ENCODE measurements around the gene CYP11A1.
A peak's percentile ranks its signal among the peaks of the same experiment; 100 is the strongest.
"Not testable (repeated sequence)": the region's sequence is repeated elsewhere in the genome, so short reads cannot be mapped to it uniquely, and the experiment has no call there.

CYP11A1 gene

GRCh38 chr15:74395319-74396145 lies 28.1 kb upstream of the CYP11A1 start:
- no peak overlapping the region for H3K4me3 ChIP-seq
- no peak for TF ChIP-seq Cebpa-rat (IDR thresholded peaks at IDR 0.05)
- no peaks in the 10 kb centered on the region for H3K36me3 ChIP-seq
- no peaks in the 10 kb centered on the region for H3K9me3 ChIP-seq
- no peak overlapping the region for H3K9ac ChIP-seq
- H3K27me3 ChIP-seq, result no peaks in the 10 kb centered on the region
- peak overlapping the region; percentile 66 for H3K4me2 ChIP-seq
- no peaks in the 10 kb centered on the region for H4K20me1 ChIP-seq
- peaks cover 86% of the 10 kb centered on the region for H3K4me1 ChIP-seq
- no peak overlapping the region for H3K27ac ChIP-seq

- Histone ChIP-seq H3K27me3 (no peaks in the 10 kb centered on the region), H3K4me2 (no peak overlapping the region), H3K9me3 (no peaks in the 10 kb centered on the region), H3K36me3 (no peaks in the 10 kb centered on the region), H3K9ac (no peak overlapping the region), H3K27ac (no peak overlapping the region), H4K20me1 (no peaks in the 10 kb centered on the region), H3K4me3 (no peak overlapping the region), H3K4me1 (peaks cover 86% of the 10 kb centered on the region)
- no peak for TF ChIP-seq Cebpa-rat (IDR thresholded peaks at IDR 0.05)
Measured at GRCh38 chr15:74394090-74394846, 26.8 kb upstream of the CYP11A1 start.

- Histone ChIP-seq H3K4me3 (no peak overlapping the region), H3K4me1 (peaks cover 82% of the 10 kb centered on the region), H3K4me2 (no peak overlapping the region), H3K27me3 (no peaks in the 10 kb centered on the region), H3K36me3 (no peaks in the 10 kb centered on the region), H3K27ac (no peak overlapping the region), H3K9me3 (no peaks in the 10 kb centered on the region), H3K9ac (no peak overlapping the region), H4K20me1 (no peaks in the 10 kb centered on the region)
- no peak for TF ChIP-seq Cebpa-rat (IDR thresholded peaks at IDR 0.05)
Measured at GRCh38 chr15:74393423-74393822, 26.0 kb upstream of the CYP11A1 start.

GRCh38 chr15:74392902-74393301 lies 25.5 kb upstream of the CYP11A1 start:
- no peaks in the 10 kb centered on the region for H3K27me3 ChIP-seq
- H3K9ac ChIP-seq, result no peak overlapping the region
- H3K4me3 ChIP-seq, result no peak overlapping the region
- H3K4me2 ChIP-seq, result no peak overlapping the region
- H3K27ac ChIP-seq, result no peak overlapping the region
- no peaks in the 10 kb centered on the region for H3K9me3 ChIP-seq
- no peak for TF ChIP-seq Cebpa-rat (IDR thresholded peaks at IDR 0.05)
- no peaks in the 10 kb centered on the region for H3K36me3 ChIP-seq
- H3K4me1 ChIP-seq, result peaks cover 82% of the 10 kb centered on the region
- H4K20me1 ChIP-seq, result no peaks in the 10 kb centered on the region

- H3K9ac ChIP-seq, result no peak overlapping the region
Measured at GRCh38 chr15:74392451-74392830, 25.0 kb upstream of the CYP11A1 start.

GRCh38 chr15:74391582-74392450 lies 24.4 kb upstream of the CYP11A1 start:
- H3K4me2 ChIP-seq, result 0 out of 2 replicates have a peak overlapping the region, but pooled peaks have one; percentile 6
- peaks cover 82% of the 10 kb centered on the region for H3K4me1 ChIP-seq
- H3K4me3 ChIP-seq, result no peak overlapping the region
- H3K9ac ChIP-seq, result no peak overlapping the region
- no peaks in the 10 kb centered on the region for H3K9me3 ChIP-seq
- no peaks in the 10 kb centered on the region for H3K36me3 ChIP-seq
- TF ChIP-seq Cebpa-rat (IDR thresholded peaks at IDR 0.05), result no peak
- no peaks in the 10 kb centered on the region for H3K27me3 ChIP-seq
- no peaks in the 10 kb centered on the region for H4K20me1 ChIP-seq
- no peak overlapping the region for H3K27ac ChIP-seq

More at GRCh38 chr15:74392451-74392830, 25.0 kb upstream of the CYP11A1 start:
- TF ChIP-seq Cebpa-rat (IDR thresholded peaks at IDR 0.05), result no peak
- Histone ChIP-seq H4K20me1 (no peaks in the 10 kb centered on the region), H3K27ac (no peak overlapping the region), H3K4me3 (no peak overlapping the region), H3K27me3 (no peaks in the 10 kb centered on the region), H3K9me3 (no peaks in the 10 kb centered on the region), H3K4me1 (peaks cover 82% of the 10 kb centered on the region), H3K36me3 (no peaks in the 10 kb centered on the region), H3K4me2 (no peak overlapping the region)

- H3K9ac ChIP-seq, result no peak overlapping the region
- H3K4me1 ChIP-seq, result peaks cover 82% of the 10 kb centered on the region
- no peaks in the 10 kb centered on the region for H3K27me3 ChIP-seq
- H4K20me1 ChIP-seq, result no peaks in the 10 kb centered on the region
- 0 out of 2 replicates have a peak overlapping the region, but pooled peaks have one; percentile 6 for H3K4me2 ChIP-seq
- no peak overlapping the region for H3K4me3 ChIP-seq
- no peaks in the 10 kb centered on the region for H3K9me3 ChIP-seq
- H3K36me3 ChIP-seq, result no peaks in the 10 kb centered on the region
- H3K27ac ChIP-seq, result no peak overlapping the region
- TF ChIP-seq Cebpa-rat (IDR thresholded peaks at IDR 0.05), result no peak
Measured at GRCh38 chr15:74390647-74391288, 23.3 kb upstream of the CYP11A1 start.

- not testable (repeated sequence) for H3K27ac ChIP-seq, H3K9me3 ChIP-seq, H3K4me3 ChIP-seq, H3K9ac ChIP-seq, H3K36me3 ChIP-seq, H3K27me3 ChIP-seq, H4K20me1 ChIP-seq
- Histone ChIP-seq H3K4me1 (peaks cover 82% of the 10 kb centered on the region), H3K4me2 (peak overlapping the region; percentile 32)
Measured at GRCh38 chr15:74390049-74390646, 22.7 kb upstream of the CYP11A1 start.

All from BLaER1 (cell line).